Measurements from ENCODE around the gene CPE. TPM values are rescaled to one million over a fixed set of nuclear protein-coding genes. Genes with fewer than 3 reads are reported as not detected.

CPE gene
- total and polyA plus RNA-seq, 12 donors = 16.9 to 57.6 (median 26.6) TPM

GRCh38 chr4:165519591-165519990 is 140.8 kb downstream of the CPE start:
- H3K4me3 ChIP-seq = no peak overlapping the region
- intact Hi-C loops (cut with DNase I) = no loop called here
- no peaks in the 10 kb centered on the region for H3K27me3 ChIP-seq
- peaks cover 0 to 5% (median 0%) of the 10 kb centered on the region in 9 donors for H3K4me1 ChIP-seq
- no peak for ATAC-seq
- no peak for TF ChIP-seq CTCF (IDR thresholded peaks at IDR 0.05)
- no peak overlapping the region for H3K27ac ChIP-seq
- H3K36me3 ChIP-seq = no peaks in the 10 kb centered on the region
- no peak for DNase-seq
- no peaks in the 10 kb centered on the region for H3K9me3 ChIP-seq

- H3K27me3 ChIP-seq = no peaks in the 10 kb centered on the region
- intact Hi-C loops (cut with DNase I) = no loop called here
- H3K4me1 ChIP-seq = peaks cover 0 to 5% (median 0%) of the 10 kb centered on the region in 9 donors
- TF ChIP-seq CTCF (IDR thresholded peaks at IDR 0.05) = no peak
- WGBS, 2 donors = 77 to 78% methylated on average over 4 of the region's 4 CpGs
- no peak for DNase-seq
- H3K4me3 ChIP-seq = no peak overlapping the region
- H3K9me3 ChIP-seq = no peaks in the 10 kb centered on the region
- no peak overlapping the region for H3K27ac ChIP-seq
- no peaks in the 10 kb centered on the region for H3K36me3 ChIP-seq
- no peak for ATAC-seq
These were observed 141.3 kb downstream of the CPE start for GRCh38 chr4:165520086-165520485.

GRCh38 chr4:165522050-165522449 is 143.2 kb downstream of the CPE start:
- no peak for TF ChIP-seq CTCF (IDR thresholded peaks at IDR 0.05)
- H3K27me3 ChIP-seq = no peaks in the 10 kb centered on the region
- H3K9me3 ChIP-seq = no peaks in the 10 kb centered on the region
- ATAC-seq (no peak), DNase-seq (no peak)
- H3K4me1 ChIP-seq = peaks cover 0 to 5% (median 0%) of the 10 kb centered on the region in 9 donors
- H3K4me3 ChIP-seq = no peak overlapping the region
- H3K36me3 ChIP-seq = no peaks in the 10 kb centered on the region
- H3K27ac ChIP-seq = peak overlapping the region in 1 of 10 donors; percentile 38
- intact Hi-C loops (cut with DNase I) = no loop called here
- 79 to 100% methylated on average over 1 of the region's 1 CpG for WGBS, 2 donors

- TF ChIP-seq CTCF (IDR thresholded peaks at IDR 0.05) = no peak
- DNase-seq (no peak), ATAC-seq (peak in 2 of 8 donors; percentile 28 to 35)
- H3K27ac ChIP-seq = peak overlapping the region in 1 of 10 donors; percentile 68
- no peaks in the 10 kb centered on the region for H3K27me3 ChIP-seq
- 80 to 83% methylated on average over 9 of the region's 9 CpGs for WGBS, 2 donors
- peaks cover 0 to 5% (median 0%) of the 10 kb centered on the region in 11 donors for H3K9me3 ChIP-seq
- no peaks in the 10 kb centered on the region for H3K36me3 ChIP-seq
- intact Hi-C loops (cut with DNase I) = no loop called here
- no peak overlapping the region for H3K4me3 ChIP-seq
- peaks cover 0 to 5% (median 0%) of the 10 kb centered on the region in 9 donors for H3K4me1 ChIP-seq
These were observed 145.9 kb downstream of the CPE start for GRCh38 chr4:165524532-165525190.

Measured in heart right ventricle (tissue), 16 donors.